Osteocyte (in vitro differentiated cells): Measurements from ENCODE around the gene SYNPO2. TPM values are rescaled to one million over a fixed set of nuclear protein-coding genes. Genes with fewer than 3 reads are reported as not detected.

Experiments used
- DNase-seq: peaks from one replicate; pipeline ENCODE4 v3.0.0; 2021; ENCODE audit warnings: mixed read lengths; ENCODE audit not compliant: unreplicated experiment; ENCODE audit errors: extremely low spot score
- H3K27ac Mint-ChIP-seq: one replicate; pipeline ENCODE4 v1.8.0; 2021; ENCODE audit warnings: mild to moderate bottlenecking, mixed read lengths; ENCODE audit not compliant: unreplicated experiment
- H3K27me3 Mint-ChIP-seq: one replicate; pipeline ENCODE4 v1.8.0; 2021; ENCODE audit warnings: mixed read lengths; ENCODE audit not compliant: unreplicated experiment
- H3K36me3 Mint-ChIP-seq: one replicate; pipeline ENCODE4 v1.8.0; 2021; ENCODE audit warnings: mixed read lengths; ENCODE audit not compliant: unreplicated experiment
- H3K4me1 Mint-ChIP-seq: one replicate; pipeline ENCODE4 v1.8.0; 2021; ENCODE audit warnings: mixed read lengths; ENCODE audit not compliant: unreplicated experiment
- H3K4me3 Mint-ChIP-seq: one replicate; pipeline ENCODE4 v1.8.0; 2021; ENCODE audit warnings: mild to moderate bottlenecking, moderate library complexity, mixed read lengths; ENCODE audit not compliant: unreplicated experiment
- H3K9me3 Mint-ChIP-seq: one replicate; pipeline ENCODE4 v1.8.0; 2021; ENCODE audit warnings: mixed read lengths; ENCODE audit not compliant: unreplicated experiment
- total RNA-seq: library from RNA; stranded (reverse); gene quantifications from 2 replicates; pipeline ENCODE4 v1.2.1, GENCODE V29; 2021
- TF ChIP-seq, protein P1 (sequence below): fragments of 200-600 bp; sonication (generic); IDR thresholded peaks from 2 replicates; pipeline ENCODE4 v1.5.0; 2021; ENCODE audit warnings: antibody characterized with exemption, mild to moderate bottlenecking, moderate library complexity

SYNPO2 gene
- total RNA-seq, 1 donor from 2014 or later = 4.1 TPM

DNA sequence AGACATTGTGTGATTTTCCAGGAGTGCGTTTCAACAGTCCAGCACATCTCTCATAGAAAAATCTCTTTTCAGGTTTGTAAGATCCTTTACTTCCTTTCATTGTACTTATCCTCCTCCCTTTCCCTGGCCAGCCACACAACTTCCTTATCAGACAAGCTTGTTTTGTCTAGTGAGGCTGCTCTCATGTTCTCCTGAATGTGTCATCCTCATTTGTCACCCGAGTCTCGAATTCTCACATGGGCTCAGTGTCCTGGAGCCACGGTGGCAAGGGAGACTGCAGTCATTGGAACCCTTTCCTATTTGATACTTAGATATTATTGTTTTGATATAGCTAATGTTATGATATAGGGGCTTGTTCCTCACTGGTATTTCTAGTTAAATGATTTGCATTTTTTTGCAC is 16.9 kb downstream of the SYNPO2 start:
- TF ChIP-seq, protein P1, sequence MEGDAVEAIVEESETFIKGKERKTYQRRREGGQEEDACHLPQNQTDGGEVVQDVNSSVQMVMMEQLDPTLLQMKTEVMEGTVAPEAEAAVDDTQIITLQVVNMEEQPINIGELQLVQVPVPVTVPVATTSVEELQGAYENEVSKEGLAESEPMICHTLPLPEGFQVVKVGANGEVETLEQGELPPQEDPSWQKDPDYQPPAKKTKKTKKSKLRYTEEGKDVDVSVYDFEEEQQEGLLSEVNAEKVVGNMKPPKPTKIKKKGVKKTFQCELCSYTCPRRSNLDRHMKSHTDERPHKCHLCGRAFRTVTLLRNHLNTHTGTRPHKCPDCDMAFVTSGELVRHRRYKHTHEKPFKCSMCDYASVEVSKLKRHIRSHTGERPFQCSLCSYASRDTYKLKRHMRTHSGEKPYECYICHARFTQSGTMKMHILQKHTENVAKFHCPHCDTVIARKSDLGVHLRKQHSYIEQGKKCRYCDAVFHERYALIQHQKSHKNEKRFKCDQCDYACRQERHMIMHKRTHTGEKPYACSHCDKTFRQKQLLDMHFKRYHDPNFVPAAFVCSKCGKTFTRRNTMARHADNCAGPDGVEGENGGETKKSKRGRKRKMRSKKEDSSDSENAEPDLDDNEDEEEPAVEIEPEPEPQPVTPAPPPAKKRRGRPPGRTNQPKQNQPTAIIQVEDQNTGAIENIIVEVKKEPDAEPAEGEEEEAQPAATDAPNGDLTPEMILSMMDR = no peak
- Mint-ChIP-seq H3K27me3 (no peaks in the 10 kb centered on the region), H3K36me3 (no peaks in the 10 kb centered on the region), H3K4me1 (peaks cover 25% of the 10 kb centered on the region), H3K4me3 (no peak overlapping the region), H3K9me3 (no peaks in the 10 kb centered on the region), H3K27ac (no peak overlapping the region)
- no peak for DNase-seq

GRCh38 chr4:118909173-118909956 is 20.7 kb downstream of the SYNPO2 start:
- H3K4me1 Mint-ChIP-seq = peaks cover 32% of the 10 kb centered on the region
- no peaks in the 10 kb centered on the region for H3K27me3 Mint-ChIP-seq
- H3K4me3 Mint-ChIP-seq = no peak overlapping the region
- no peak for DNase-seq
- H3K36me3 Mint-ChIP-seq = no peaks in the 10 kb centered on the region
- no peaks in the 10 kb centered on the region for H3K9me3 Mint-ChIP-seq
- TF ChIP-seq, protein P1 = no peak
- no peak overlapping the region for H3K27ac Mint-ChIP-seq

DNA sequence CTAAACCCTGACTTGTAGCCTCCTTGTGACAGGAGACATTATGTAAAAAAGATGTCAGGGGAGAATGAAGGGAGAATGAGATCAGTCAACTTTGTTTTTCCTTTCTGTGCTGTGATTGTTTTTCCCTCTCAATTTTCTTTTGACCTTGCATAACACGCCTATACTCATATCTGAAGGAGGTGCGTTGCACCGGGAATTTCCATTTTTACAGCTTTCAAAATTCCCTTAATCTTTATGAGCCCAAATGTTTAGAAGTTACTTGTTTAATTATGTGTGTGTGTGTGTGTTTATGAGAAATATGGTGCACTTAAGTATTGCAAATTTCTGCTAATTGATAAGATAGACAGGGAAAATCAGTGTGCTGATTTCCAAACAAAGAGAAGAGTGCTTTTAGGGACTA is 21.6 kb downstream of the SYNPO2 start:
- Mint-ChIP-seq H3K4me1 (peaks cover 23% of the 10 kb centered on the region), H3K4me3 (no peak overlapping the region), H3K27ac (no peak overlapping the region), H3K36me3 (no peaks in the 10 kb centered on the region), H3K9me3 (no peaks in the 10 kb centered on the region), H3K27me3 (no peaks in the 10 kb centered on the region)
- TF ChIP-seq, protein P1 = no peak
- no peak for DNase-seq

- DNase-seq = no peak
- Mint-ChIP-seq H3K4me3 (peak overlapping the region; percentile 23), H3K36me3 (no peaks in the 10 kb centered on the region), H3K4me1 (peaks cover 17% of the 10 kb centered on the region), H3K27ac (peak overlapping the region; percentile 2), H3K27me3 (no peaks in the 10 kb centered on the region), H3K9me3 (no peaks in the 10 kb centered on the region)
- TF ChIP-seq, protein P1 = no peak
Observed at GRCh38 chr4:118911238-118911703, 22.6 kb downstream of the SYNPO2 start.

GRCh38 chr4:118915468-118915867 is 26.8 kb downstream of the SYNPO2 start:
- peaks cover 44% of the 10 kb centered on the region for H3K4me1 Mint-ChIP-seq
- no peak overlapping the region for H3K4me3 Mint-ChIP-seq
- no peaks in the 10 kb centered on the region for H3K9me3 Mint-ChIP-seq
- H3K36me3 Mint-ChIP-seq = no peaks in the 10 kb centered on the region
- H3K27me3 Mint-ChIP-seq = no peaks in the 10 kb centered on the region
- no peak overlapping the region for H3K27ac Mint-ChIP-seq
- DNase-seq = no peak
- TF ChIP-seq, protein P1 = no peak
